ENCODE measurements around the gene DCXR. TPM values are rescaled to one million over a fixed set of nuclear protein-coding genes. Genes with fewer than 3 reads are reported as not detected.
A peak's percentile ranks its signal among the peaks of the same experiment; 100 is the strongest.
"Not testable (repeated sequence)": the region's sequence is repeated elsewhere in the genome, so short reads cannot be mapped to it uniquely, and the experiment has no call there.

DCXR gene
- total and polyA plus RNA-seq, 3 experiments from 2014 or later, result 108 to 127 (median 117) TPM

DNA sequence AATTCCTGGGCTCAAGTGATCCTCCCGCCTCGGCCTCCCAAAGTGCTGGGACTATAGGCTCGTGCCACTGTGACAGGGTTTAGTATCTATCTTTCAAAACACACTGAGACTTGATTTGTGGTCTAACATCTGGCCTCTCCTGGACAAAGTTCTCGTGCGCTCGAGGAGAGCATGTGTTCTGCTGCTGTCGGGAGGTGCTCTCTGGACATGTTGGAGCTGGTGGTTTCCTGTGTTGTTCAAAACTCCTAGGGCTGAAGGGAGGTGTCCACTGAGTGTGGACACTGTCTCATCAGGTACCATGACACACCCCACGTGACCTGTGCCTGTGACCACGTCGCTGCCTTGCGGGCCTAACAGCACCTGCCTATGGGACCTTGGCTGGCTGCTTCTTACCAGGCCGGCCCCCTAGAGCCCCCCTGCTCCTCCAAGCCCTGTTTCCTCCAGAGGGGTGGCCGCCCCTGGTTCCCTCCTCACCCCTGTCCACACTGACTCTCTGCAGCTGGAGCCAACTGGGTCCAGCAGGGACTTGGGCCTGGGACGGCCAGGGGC, 8.5 kb upstream of the DCXR start:
- H3K27ac ChIP-seq (ENCODE audit: low read depth, low read length), result no peak overlapping the region
- H3K4me3 ChIP-seq (ENCODE audit: low read length), result no peak overlapping the region
- H3K4me1 ChIP-seq (ENCODE audit: insufficient read depth, low read length), result peaks cover 11% of the 10 kb centered on the region
- no peaks in the 10 kb centered on the region for H3K27me3 ChIP-seq (ENCODE audit: insufficient read depth, low read length, poor library complexity, severe bottlenecking)
- H3K27me3 Mint-ChIP-seq, result no peaks in the 10 kb centered on the region
- H3K4me3 Mint-ChIP-seq, result peak overlapping the region in 1 of 7 donors; percentile 74
- H3K4me1 Mint-ChIP-seq, result peaks cover 0 to 13% (median 10%) of the 10 kb centered on the region in 3 donors
- H3K9me3 Mint-ChIP-seq, result no peaks in the 10 kb centered on the region
- H3K9me3 ChIP-seq (ENCODE audit: low read length), result no peaks in the 10 kb centered on the region
- ChIA-PET POLR2A (no interaction called here), CTCF (no interaction called here)
- peaks cover 0 to 17% (median 2%) of the 10 kb centered on the region in 3 donors for H3K36me3 Mint-ChIP-seq
- no peak overlapping the region for H3K27ac Mint-ChIP-seq
- no peak for DNase-seq
- H3K36me3 ChIP-seq (ENCODE audit: insufficient read depth, low read length), result no peaks in the 10 kb centered on the region

DNA sequence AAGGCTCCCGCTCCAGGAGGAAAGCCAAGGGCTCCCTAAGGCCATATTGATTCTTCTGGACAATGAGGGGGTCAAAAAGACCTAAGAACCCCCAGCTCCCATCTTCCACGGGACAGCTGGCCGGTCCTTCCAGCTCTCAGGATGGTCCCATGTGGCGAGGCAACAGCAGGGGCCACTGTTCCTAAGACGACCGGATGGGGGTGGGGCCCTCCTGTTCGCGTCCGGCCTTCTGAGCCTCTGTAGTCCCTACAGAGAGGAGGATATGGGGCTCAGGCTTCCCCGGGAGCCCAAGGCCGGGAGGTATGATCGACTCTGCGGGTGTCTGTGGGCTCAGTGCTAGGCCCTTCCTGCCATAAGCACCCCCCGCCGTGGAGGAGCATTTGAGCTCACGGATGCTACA, 6.0 kb upstream of the DCXR start:
- POLR2A ChIA-PET, result no interaction called here

DNA sequence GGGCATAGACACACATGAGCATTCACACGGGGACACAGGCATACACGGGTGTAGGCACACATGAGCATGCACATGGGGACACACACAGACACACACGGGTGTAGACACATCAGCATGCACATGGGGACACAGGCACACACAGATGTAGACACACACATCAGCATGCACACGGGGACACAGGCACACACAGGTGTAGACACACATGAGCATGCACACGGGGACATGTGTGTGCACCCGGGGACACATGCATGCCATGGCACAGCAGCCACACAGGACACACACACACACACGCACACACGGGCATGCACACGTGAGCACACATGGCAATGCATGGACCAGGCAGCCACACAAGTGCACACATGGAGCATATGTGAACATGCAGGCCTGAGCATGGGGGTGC, 5.2 kb upstream of the DCXR start:
- DNase-seq, result no peak
- CTCF ChIA-PET, result no interaction called here
- H3K36me3 Mint-ChIP-seq, result peaks cover 0 to 10% (median 2%) of the 10 kb centered on the region in 3 donors
- H3K27ac Mint-ChIP-seq, result no peak overlapping the region
- Histone ChIP-seq H3K9me3 (ENCODE audit: low read length) (no peaks in the 10 kb centered on the region), H3K27ac (ENCODE audit: low read depth, low read length) (no peak overlapping the region), H3K4me3 (ENCODE audit: low read length) (no peak overlapping the region), H3K27me3 (ENCODE audit: insufficient read depth, low read length, poor library complexity, severe bottlenecking) (no peaks in the 10 kb centered on the region), H3K36me3 (ENCODE audit: insufficient read depth, low read length) (no peaks in the 10 kb centered on the region), H3K4me1 (ENCODE audit: insufficient read depth, low read length) (peaks cover 4% of the 10 kb centered on the region)
- H3K27me3 Mint-ChIP-seq, result no peaks in the 10 kb centered on the region
- H3K9me3 Mint-ChIP-seq, result no peaks in the 10 kb centered on the region
- H3K4me1 Mint-ChIP-seq, result peaks cover 8 to 10% (median 9%) of the 10 kb centered on the region in 3 donors
- H3K4me3 Mint-ChIP-seq, result peak overlapping the region in 1 of 7 donors; percentile 49
- POLR2A ChIA-PET, result no interaction called here

More for the DNA sequence above, 6.0 kb upstream of the DCXR start:
- CTCF ChIA-PET, result no interaction called here
- Histone ChIP-seq H3K36me3 (ENCODE audit: insufficient read depth, low read length) (no peaks in the 10 kb centered on the region), H3K4me1 (ENCODE audit: insufficient read depth, low read length) (no peaks in the 10 kb centered on the region), H3K27me3 (ENCODE audit: insufficient read depth, low read length, poor library complexity, severe bottlenecking) (no peaks in the 10 kb centered on the region), H3K4me3 (ENCODE audit: low read length) (no peak overlapping the region), H3K9me3 (ENCODE audit: low read length) (no peaks in the 10 kb centered on the region), H3K27ac (ENCODE audit: low read depth, low read length) (no peak overlapping the region)
- H3K4me3 Mint-ChIP-seq, result no peak overlapping the region
- DNase-seq, result no peak
- peaks cover 3 to 6% (median 5%) of the 10 kb centered on the region in 3 donors for H3K4me1 Mint-ChIP-seq
- no peak overlapping the region for H3K27ac Mint-ChIP-seq
- H3K9me3 Mint-ChIP-seq, result no peaks in the 10 kb centered on the region
- peaks cover 0 to 13% (median 2%) of the 10 kb centered on the region in 3 donors for H3K36me3 Mint-ChIP-seq
- no peaks in the 10 kb centered on the region for H3K27me3 Mint-ChIP-seq

DNA sequence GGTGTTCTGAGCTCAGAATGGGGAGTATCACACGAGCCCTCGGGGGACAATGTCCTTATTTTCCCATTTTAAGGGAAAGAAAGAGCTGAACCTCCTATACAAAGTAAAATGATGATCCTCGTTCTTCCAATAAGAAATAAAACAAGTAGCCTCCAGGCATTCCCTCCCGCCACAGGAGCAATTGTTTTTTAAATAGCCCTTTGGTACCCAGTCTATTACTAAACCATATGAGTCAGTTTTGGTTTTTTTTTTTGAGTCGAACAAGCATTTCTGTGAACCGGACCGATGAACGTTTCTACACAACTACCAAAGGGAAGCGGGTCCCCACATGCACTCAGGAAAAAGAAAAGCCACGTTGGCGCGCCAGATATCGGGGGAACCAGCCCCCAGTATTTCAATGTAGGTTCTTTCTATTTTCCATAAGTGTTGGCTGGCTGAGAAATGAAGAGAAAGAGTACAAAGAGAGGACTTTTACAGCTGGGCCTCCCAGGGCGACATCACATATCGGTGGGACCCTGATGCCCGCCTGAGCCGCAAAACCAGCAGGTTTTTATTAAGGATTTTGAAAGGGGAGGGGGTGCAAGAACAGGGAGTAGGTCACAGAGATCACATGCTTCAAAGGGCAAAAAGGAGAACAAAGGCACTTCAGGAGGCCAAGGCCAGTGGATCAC, 3.8 kb upstream of the DCXR start:
- Histone ChIP-seq H3K27ac (ENCODE audit: low read depth, low read length) (no peak overlapping the region), H3K4me1 (ENCODE audit: insufficient read depth, low read length) (peaks cover 11% of the 10 kb centered on the region), H3K27me3 (ENCODE audit: insufficient read depth, low read length, poor library complexity, severe bottlenecking) (no peaks in the 10 kb centered on the region), H3K9me3 (ENCODE audit: low read length) (no peaks in the 10 kb centered on the region), H3K4me3 (ENCODE audit: low read length) (no peak overlapping the region), H3K36me3 (ENCODE audit: insufficient read depth, low read length) (no peaks in the 10 kb centered on the region)
- POLR2A ChIA-PET, result no interaction called here
- peak overlapping the region in 1 of 8 donors; percentile 61 for H3K27ac Mint-ChIP-seq
- no peaks in the 10 kb centered on the region for H3K27me3 Mint-ChIP-seq
- no peak overlapping the region for H3K4me3 Mint-ChIP-seq
- CTCF ChIA-PET, result interaction anchor here (1.6 kb wide), 1 partner anchor 11 kb away, joined by 6 read pairs; no protein-coding TSS in a partner anchor
- peaks cover 8 to 14% (median 12%) of the 10 kb centered on the region in 3 donors for H3K4me1 Mint-ChIP-seq
- no peaks in the 10 kb centered on the region for H3K9me3 Mint-ChIP-seq
- H3K36me3 Mint-ChIP-seq, result peaks cover 0 to 1% (median 0%) of the 10 kb centered on the region in 3 donors
- no peak for DNase-seq

DNA sequence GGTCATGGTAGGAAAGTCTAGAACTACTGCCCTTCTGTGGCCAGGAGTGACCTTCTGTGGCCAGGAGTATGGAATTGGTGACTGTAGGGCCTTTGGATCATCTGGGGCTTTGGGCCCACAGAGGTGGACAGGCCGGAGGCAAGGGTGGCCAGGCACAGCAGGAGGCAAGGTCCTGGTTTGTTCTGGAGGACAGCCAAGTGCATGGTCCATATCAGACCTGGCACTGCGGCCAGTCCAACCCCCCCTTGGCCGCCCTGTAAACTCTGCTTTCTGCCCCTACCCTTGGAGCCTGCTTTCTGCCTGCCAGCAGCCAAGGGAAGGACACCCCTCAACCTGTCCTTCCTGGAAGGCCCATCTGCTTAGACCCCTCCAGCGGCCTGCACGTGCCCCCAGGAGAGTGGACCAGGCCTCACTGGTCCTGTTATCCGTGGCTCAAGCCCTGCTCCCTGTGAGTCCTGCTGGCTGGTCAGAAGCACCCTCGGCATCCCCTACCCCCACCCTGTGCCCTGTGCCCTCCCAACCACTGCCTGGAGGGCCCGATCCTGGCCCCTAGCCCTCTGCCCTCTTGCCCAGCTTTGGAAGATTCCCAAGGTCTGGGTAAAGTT, 2.3 kb upstream of the DCXR start:
- Histone ChIP-seq H3K27me3 (ENCODE audit: insufficient read depth, low read length, poor library complexity, severe bottlenecking) (no peaks in the 10 kb centered on the region), H3K36me3 (ENCODE audit: insufficient read depth, low read length) (no peaks in the 10 kb centered on the region), H3K27ac (ENCODE audit: low read depth, low read length) (no peak overlapping the region), H3K9me3 (ENCODE audit: low read length) (no peaks in the 10 kb centered on the region), H3K4me3 (ENCODE audit: low read length) (no peak overlapping the region), H3K4me1 (ENCODE audit: insufficient read depth, low read length) (peaks cover 16% of the 10 kb centered on the region)
- ChIA-PET POLR2A (no interaction called here), CTCF (interaction anchor here (1.6 kb wide), 1 partner anchor 9 kb away, joined by 6 read pairs; no protein-coding TSS in a partner anchor)
- Mint-ChIP-seq H3K4me3 (peak overlapping the region in 1 of 7 donors; percentile 49), H3K27me3 (no peaks in the 10 kb centered on the region), H3K27ac (peak overlapping the region in 1 of 8 donors; percentile 75), H3K9me3 (no peaks in the 10 kb centered on the region), H3K36me3 (peaks cover 0 to 5% (median 0%) of the 10 kb centered on the region in 3 donors), H3K4me1 (peaks cover 15 to 27% (median 22%) of the 10 kb centered on the region in 3 donors)
- DNase-seq, result no peak

DNA sequence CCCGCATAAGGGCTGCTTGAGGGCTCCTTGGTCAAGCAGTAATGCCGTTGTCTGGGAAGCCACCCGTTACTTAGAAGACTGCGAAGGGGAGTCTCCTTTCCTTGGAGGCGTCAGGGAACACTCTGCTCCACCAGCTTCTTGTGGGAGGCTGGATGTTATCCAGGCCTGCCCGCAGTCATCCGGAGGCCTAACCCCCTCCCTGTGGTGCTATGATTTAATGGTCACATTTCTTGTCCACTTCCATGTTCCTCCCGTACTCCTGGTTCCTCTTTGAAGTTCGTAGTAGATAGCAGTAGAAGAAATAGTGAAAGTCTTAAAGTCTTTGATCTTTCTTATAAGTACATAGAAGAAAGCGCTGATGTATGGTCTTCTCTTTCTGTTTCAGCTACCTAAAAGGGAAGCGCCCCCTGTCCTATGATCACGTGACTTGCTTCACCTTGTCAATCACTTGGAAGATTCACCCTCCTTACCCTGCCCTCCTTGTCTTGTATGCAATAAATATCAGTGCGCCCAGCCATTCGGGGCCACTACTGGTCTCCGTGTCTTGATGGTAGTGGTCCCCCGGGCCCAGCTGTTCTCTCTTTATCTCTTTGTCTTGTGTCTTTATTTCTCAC, 1.4 kb upstream of the DCXR start:
- H3K4me3 ChIP-seq (ENCODE audit: low read length); H3K27ac ChIP-seq (ENCODE audit: low read depth, low read length); DNase-seq; POLR2A ChIA-PET; H3K36me3 ChIP-seq (ENCODE audit: insufficient read depth, low read length); H3K36me3 Mint-ChIP-seq; H3K9me3 Mint-ChIP-seq; H3K27me3 Mint-ChIP-seq; H3K27me3 ChIP-seq (ENCODE audit: insufficient read depth, low read length, poor library complexity, severe bottlenecking); H3K9me3 ChIP-seq (ENCODE audit: low read length): not testable (repeated sequence)
- Mint-ChIP-seq H3K27ac (peak overlapping the region in 1 of 8 donors; percentile 75), H3K4me1 (peaks cover 15 to 27% (median 22%) of the 10 kb centered on the region in 3 donors), H3K4me3 (peak overlapping the region in 3 of 7 donors; percentile 2 to 83 (median 5))
- H3K4me1 ChIP-seq (ENCODE audit: insufficient read depth, low read length), result peaks cover 16% of the 10 kb centered on the region
- CTCF ChIA-PET, result interaction anchor here (1.3 to 2.3 kb wide), 5 partner anchors 9 to 67 kb away, joined by 3 to 23 read pairs (median 12); partner anchors contain the start of genes GPS1 and RFNG

DNA sequence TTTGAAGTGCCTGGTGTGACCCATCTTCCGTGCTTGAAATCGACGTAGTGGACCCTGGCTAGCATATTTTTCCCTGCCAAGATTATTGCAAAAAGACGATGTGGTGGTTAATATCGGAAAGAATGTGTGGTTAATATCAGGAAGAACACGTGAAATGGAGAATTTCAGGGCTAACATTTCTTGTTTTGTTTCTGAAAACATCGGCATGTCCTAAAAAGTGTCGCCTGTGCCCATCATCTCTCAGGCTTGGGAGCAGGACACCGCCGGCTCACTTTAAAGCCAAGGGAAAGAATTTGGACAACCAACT, 345 bp upstream of the DCXR start:
- CTCF ChIA-PET, result interaction anchor here (0.6 to 2.3 kb wide), 22 partner anchors 8 to 335 kb away, joined by 3 to 23 read pairs (median 4); partner anchors contain the start of genes CCDC57, CENPX, GPS1 and LRRC45
- H3K36me3 Mint-ChIP-seq, result peaks cover 0 to 5% (median 0%) of the 10 kb centered on the region in 3 donors

More for the DNA sequence above, 345 bp upstream of the DCXR start:
- Mint-ChIP-seq H3K4me3 (peak overlapping the region; percentile 82 to 97 (median 88)), H3K27ac (peak overlapping the region; percentile 69 to 96 (median 85)), H3K4me1 (peaks cover 16 to 29% (median 22%) of the 10 kb centered on the region in 3 donors), H3K27me3 (no peaks in the 10 kb centered on the region), H3K9me3 (no peaks in the 10 kb centered on the region)
- Histone ChIP-seq H3K27ac (ENCODE audit: low read depth, low read length) (no peak overlapping the region), H3K4me1 (ENCODE audit: insufficient read depth, low read length) (peaks cover 16% of the 10 kb centered on the region), H3K36me3 (ENCODE audit: insufficient read depth, low read length) (no peaks in the 10 kb centered on the region), H3K27me3 (ENCODE audit: insufficient read depth, low read length, poor library complexity, severe bottlenecking) (no peaks in the 10 kb centered on the region), H3K4me3 (ENCODE audit: low read length) (peak overlapping the region; percentile 65), H3K9me3 (ENCODE audit: low read length) (no peaks in the 10 kb centered on the region)
- POLR2A ChIA-PET, result interaction anchor here (0.7 to 1.6 kb wide), 9 partner anchors 13 to 255 kb away, joined by 3 to 15 read pairs (median 6); partner anchors contain the start of genes CENPX, DUS1L, FASN and GPS1
- DNase-seq, result no peak
